Ascending aorta (tissue), 2 donors: ENCODE measurements around the gene MEN1. TPM values are rescaled to one million over a fixed set of nuclear protein-coding genes. Genes with fewer than 3 reads are reported as not detected.
A peak's percentile ranks its signal among the peaks of the same experiment; 100 is the strongest.

Source experiments
- DNase-seq, 2 donors: peaks; one replicate each; pipeline ENCODE4 v3.0.0-alpha.2; 2019; ENCODE audit warnings: low spot score in 2 of 2
- H3K27ac ChIP-seq, 2 donors: fragments of 200-600 bp; sonication (generic); one replicate each; pipeline ENCODE4 v1.5.1; 2016 to 2017; ENCODE audit warnings: mild to moderate bottlenecking in 1 of 2
- H3K27me3 ChIP-seq: fragments of 200-600 bp; sonication (generic); one replicate; pipeline ENCODE4 v1.5.1; 2017
- H3K36me3 ChIP-seq, 2 donors: fragments of 200-600 bp; sonication (generic); one replicate each; pipeline ENCODE4 v1.5.1; 2016
- H3K4me1 ChIP-seq, 2 donors: fragments of 200-600 bp; sonication (generic); one replicate each; pipeline ENCODE4 v1.5.1; 2016 to 2017; ENCODE audit warnings: mild to moderate bottlenecking in 1 of 2
- H3K4me3 ChIP-seq, 2 donors: fragments of 200-600 bp; sonication (generic); one replicate each; pipeline ENCODE4 v1.5.1; 2016 to 2017; ENCODE audit warnings: mild to moderate bottlenecking in 1 of 2
- H3K9me3 ChIP-seq, 2 donors: fragments of 200-600 bp; sonication (generic); one replicate each; pipeline ENCODE4 v1.5.1; 2016
- intact Hi-C: fragments of 100-400 bp; cut with DNase I; formaldehyde crosslinking; loops from one replicate; pipeline ENCODE4 v1.15.1; 2023
- total RNA-seq: library from RNA; depleted of rRNA; stranded (reverse); fragments of >200 nt; gene quantifications from one replicate; pipeline ENCODE4 v1.1.0, GENCODE V29; 2016
- TF ChIP-seq, protein P1 (sequence below), 3 experiments: fragments of 200-600 bp in 2 of 3; fragments of 450-650 bp in 1 of 3; sonication (generic) in 2 of 3; IDR thresholded peaks; one replicate each; pipeline ENCODE4 v1.5.1; 2016 to 2019; ENCODE audit warnings: antibody characterized with exemption in 3 of 3, mild to moderate bottlenecking in 1 of 3, moderate library complexity in 1 of 3

Gene MEN1
- total RNA-seq, 1 donor from 2014 or later = 36.6 TPM

DNA sequence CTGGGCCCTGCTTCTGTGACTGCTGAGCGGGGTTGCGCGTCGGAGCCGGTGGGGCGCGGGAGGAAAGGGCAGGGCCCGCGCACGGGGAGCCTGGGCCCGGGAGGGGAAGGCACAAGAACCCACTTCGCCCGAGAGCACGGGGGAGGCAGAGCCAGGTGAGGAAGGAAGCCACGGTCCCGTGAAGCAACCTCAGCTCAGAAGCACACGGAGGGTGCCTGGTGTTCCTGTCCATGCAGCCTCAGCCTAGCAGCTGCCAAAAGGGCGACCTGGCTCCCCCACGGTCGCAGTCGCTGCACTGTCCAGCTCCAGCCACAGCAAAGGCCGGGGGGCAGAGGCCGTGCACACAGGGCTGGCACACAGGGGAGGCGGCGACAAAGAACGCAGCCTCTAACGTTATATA lies 43.4 kb upstream of the MEN1 start:
- TF ChIP-seq, protein P1, sequence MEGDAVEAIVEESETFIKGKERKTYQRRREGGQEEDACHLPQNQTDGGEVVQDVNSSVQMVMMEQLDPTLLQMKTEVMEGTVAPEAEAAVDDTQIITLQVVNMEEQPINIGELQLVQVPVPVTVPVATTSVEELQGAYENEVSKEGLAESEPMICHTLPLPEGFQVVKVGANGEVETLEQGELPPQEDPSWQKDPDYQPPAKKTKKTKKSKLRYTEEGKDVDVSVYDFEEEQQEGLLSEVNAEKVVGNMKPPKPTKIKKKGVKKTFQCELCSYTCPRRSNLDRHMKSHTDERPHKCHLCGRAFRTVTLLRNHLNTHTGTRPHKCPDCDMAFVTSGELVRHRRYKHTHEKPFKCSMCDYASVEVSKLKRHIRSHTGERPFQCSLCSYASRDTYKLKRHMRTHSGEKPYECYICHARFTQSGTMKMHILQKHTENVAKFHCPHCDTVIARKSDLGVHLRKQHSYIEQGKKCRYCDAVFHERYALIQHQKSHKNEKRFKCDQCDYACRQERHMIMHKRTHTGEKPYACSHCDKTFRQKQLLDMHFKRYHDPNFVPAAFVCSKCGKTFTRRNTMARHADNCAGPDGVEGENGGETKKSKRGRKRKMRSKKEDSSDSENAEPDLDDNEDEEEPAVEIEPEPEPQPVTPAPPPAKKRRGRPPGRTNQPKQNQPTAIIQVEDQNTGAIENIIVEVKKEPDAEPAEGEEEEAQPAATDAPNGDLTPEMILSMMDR (IDR thresholded peaks at IDR 0.05) = no peak
- Histone ChIP-seq H3K4me3 (no peak overlapping the region), H3K4me1 (peaks cover 43 to 61% of the 10 kb centered on the region in 2 donors), H3K9me3 (no peaks in the 10 kb centered on the region), H3K36me3 (peaks cover 20 to 32% of the 10 kb centered on the region in 2 donors), H3K27me3 (no peaks in the 10 kb centered on the region), H3K27ac (peak overlapping the region; percentile 68 to 95)
- no peak for DNase-seq
- intact Hi-C loops = loop anchor here (2.0 to 10.0 kb wide), 2 partner anchors 17 to 261 kb away; partner anchors contain the start of genes TM7SF2 and ZNHIT2

- Histone ChIP-seq H3K9me3 (no peaks in the 10 kb centered on the region), H3K4me3 (no peak overlapping the region), H3K4me1 (peaks cover 42 to 56% of the 10 kb centered on the region in 2 donors), H3K27ac (peak overlapping the region; percentile 68 to 95), H3K27me3 (no peaks in the 10 kb centered on the region), H3K36me3 (peaks cover 20 to 27% of the 10 kb centered on the region in 2 donors)
- intact Hi-C loops = loop anchor here (10.0 kb wide), 1 partner anchor 262 kb away; the partner anchor contains the start of genes TM7SF2 and ZNHIT2
- TF ChIP-seq, protein P1 (IDR thresholded peaks at IDR 0.05) = no peak
- DNase-seq = no peak
Observed at GRCh38 chr11:64852804-64853509, 42.6 kb upstream of the MEN1 start.

DNA sequence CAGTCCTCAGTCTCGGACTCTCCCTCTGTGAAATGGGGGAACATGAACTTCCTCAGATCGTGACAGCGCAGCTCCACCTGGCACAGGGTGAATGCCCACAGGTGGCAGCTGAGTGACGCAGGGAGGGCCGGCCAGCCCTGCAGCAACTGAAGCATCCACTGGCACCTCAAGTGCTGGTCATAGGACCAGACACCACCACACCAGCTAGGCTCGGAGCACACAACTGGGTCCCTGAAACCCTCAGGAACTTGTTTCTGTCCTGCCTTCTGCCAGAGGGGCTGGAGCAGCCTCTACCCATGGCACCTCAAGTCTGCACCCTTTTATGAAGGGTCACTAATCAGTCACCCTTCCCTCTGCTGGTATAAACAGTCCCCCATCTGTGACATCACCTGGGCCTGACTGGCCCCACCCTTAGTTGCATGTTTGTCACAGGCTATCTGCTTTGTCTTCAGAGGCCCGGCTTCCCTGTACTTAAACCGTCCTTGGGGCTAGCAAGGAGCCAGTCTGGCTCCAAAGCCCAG lies 41.5 kb upstream of the MEN1 start:
- no peaks in the 10 kb centered on the region for H3K27me3 ChIP-seq
- H3K4me3 ChIP-seq = no peak overlapping the region
- H3K36me3 ChIP-seq = peaks cover 20 to 27% of the 10 kb centered on the region in 2 donors
- intact Hi-C loops = loop anchor here (10.0 kb wide), 1 partner anchor 263 kb away; the partner anchor contains the start of genes TM7SF2 and ZNHIT2
- H3K9me3 ChIP-seq = no peaks in the 10 kb centered on the region
- TF ChIP-seq, protein P1 (IDR thresholded peaks at IDR 0.05) = no peak
- DNase-seq = no peak
- peaks cover 44 to 51% of the 10 kb centered on the region in 2 donors for H3K4me1 ChIP-seq
- peak overlapping the region; percentile 68 to 95 for H3K27ac ChIP-seq

DNA sequence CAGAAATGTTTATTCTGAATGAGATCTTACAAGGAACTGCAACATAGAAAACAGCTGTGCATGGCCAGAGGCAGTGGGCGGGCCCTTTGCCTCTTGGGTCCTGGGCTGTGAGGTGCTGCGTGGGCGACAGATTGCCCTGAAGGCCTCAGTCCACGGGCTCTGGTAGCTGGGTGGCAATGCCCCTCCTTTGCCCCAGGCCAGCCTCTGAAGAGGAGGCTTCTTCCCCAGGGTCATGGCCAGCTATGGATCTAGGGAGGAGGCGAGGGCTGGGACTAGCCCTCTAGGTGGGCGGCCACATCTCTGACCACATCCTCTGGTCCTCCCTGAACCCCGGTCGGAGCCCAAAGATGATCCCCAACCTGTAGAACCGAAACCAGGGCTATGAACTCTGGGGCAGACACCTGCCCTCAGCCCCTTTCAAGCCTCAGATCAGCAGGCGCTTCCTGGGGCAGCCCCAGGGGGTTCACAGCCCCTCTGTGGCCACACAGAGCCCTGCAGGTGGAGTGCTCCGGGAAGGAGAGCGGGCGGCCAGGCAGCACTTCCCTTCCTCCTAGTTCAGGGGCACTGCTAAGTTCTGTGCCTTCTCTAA lies 40.7 kb upstream of the MEN1 start:
- no peak for DNase-seq
- intact Hi-C loops = loop anchor here (10.0 kb wide), 1 partner anchor 264 kb away; the partner anchor contains the start of genes TM7SF2 and ZNHIT2
- TF ChIP-seq, protein P1 (IDR thresholded peaks at IDR 0.05) = no peak
- H3K4me1 ChIP-seq = peaks cover 39 to 44% of the 10 kb centered on the region in 2 donors
- H3K27me3 ChIP-seq = no peaks in the 10 kb centered on the region
- no peaks in the 10 kb centered on the region for H3K9me3 ChIP-seq
- no peak overlapping the region for H3K4me3 ChIP-seq
- H3K36me3 ChIP-seq = peaks cover 20 to 27% of the 10 kb centered on the region in 2 donors
- peak overlapping the region; percentile 72 to 95 for H3K27ac ChIP-seq

- no peaks in the 10 kb centered on the region for H3K9me3 ChIP-seq
- peak overlapping the region; percentile 72 to 95 for H3K27ac ChIP-seq
- no peaks in the 10 kb centered on the region for H3K27me3 ChIP-seq
- intact Hi-C loops = loop anchor here (5.0 to 10.0 kb wide), 2 partner anchors 163 to 265 kb away; partner anchors contain the start of genes ARL2, TM7SF2 and ZNHIT2
- peaks cover 28 to 32% of the 10 kb centered on the region in 2 donors for H3K4me1 ChIP-seq
- TF ChIP-seq, protein P1 (IDR thresholded peaks at IDR 0.05) = no peak
- H3K4me3 ChIP-seq = no peak overlapping the region
- no peak for DNase-seq
- H3K36me3 ChIP-seq = peaks cover 20 to 27% of the 10 kb centered on the region in 2 donors
Observed at GRCh38 chr11:64849598-64850356, 39.4 kb upstream of the MEN1 start.
